Measurements from ENCODE around the gene PSMB3. TPM values are rescaled to one million over a fixed set of nuclear protein-coding genes. Genes with fewer than 3 reads are reported as not detected.

PSMB3 gene
- total and polyA plus RNA-seq, 2 donors from 2014 or later, result 156 to 347 TPM

DNA sequence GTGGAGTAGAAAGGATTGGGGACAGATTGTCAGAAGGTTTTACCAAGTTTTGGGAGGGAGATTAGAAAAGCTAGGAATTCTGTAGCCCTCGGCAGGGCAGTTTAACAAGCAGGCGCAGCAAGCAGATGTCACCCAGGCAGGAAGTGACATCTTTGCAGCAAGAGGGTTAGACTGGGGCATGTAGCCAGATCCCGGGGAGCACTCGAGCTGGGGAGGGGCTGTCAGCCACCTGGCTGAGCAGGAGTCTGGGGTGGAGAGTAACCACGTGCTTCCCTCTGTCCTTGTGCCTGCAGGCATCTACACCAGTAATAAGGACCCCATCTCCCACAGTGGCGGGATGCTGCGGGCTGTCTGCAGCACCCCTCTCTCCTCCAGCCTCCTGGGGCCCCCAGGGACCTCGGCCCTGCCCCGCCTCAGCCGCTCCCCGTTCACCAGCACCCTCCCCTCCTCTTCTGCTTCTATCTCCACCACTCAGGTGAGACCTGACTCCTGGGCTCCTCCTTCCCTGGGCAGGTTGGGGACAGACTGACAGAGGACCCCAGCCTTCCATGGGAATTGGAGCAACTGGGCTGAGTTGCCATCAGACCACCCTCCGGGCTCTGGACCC, 35.3 kb upstream of the PSMB3 start:
- peak in 1 of 5 donors; percentile 42 for DNase-seq
- FAIRE-seq, result no peak
- H3K9ac ChIP-seq (ENCODE audit: low read length in 3 of 3), result no peak overlapping the region
- no peak overlapping the region for H3K4me3 ChIP-seq (ENCODE audit: low read length in 3 of 3)
- no peak overlapping the region for H3K27ac ChIP-seq (ENCODE audit: low read depth in 2 of 2, low read length in 2 of 2)
- no peaks in the 10 kb centered on the region for H3K4me1 ChIP-seq (ENCODE audit: control insufficient read depth in 2 of 3, insufficient read depth in 2 of 3, low read depth in 1 of 3, low read length in 3 of 3)
- intact Hi-C loops (cut with DNase I), result no loop called here
- TF ChIP-seq, protein P1, sequence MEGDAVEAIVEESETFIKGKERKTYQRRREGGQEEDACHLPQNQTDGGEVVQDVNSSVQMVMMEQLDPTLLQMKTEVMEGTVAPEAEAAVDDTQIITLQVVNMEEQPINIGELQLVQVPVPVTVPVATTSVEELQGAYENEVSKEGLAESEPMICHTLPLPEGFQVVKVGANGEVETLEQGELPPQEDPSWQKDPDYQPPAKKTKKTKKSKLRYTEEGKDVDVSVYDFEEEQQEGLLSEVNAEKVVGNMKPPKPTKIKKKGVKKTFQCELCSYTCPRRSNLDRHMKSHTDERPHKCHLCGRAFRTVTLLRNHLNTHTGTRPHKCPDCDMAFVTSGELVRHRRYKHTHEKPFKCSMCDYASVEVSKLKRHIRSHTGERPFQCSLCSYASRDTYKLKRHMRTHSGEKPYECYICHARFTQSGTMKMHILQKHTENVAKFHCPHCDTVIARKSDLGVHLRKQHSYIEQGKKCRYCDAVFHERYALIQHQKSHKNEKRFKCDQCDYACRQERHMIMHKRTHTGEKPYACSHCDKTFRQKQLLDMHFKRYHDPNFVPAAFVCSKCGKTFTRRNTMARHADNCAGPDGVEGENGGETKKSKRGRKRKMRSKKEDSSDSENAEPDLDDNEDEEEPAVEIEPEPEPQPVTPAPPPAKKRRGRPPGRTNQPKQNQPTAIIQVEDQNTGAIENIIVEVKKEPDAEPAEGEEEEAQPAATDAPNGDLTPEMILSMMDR (IDR thresholded peaks at IDR 0.05; ENCODE audit: borderline replicate concordance, extremely low read depth, insufficient read depth), result no peak
- H3K36me3 ChIP-seq (ENCODE audit: control insufficient read depth in 2 of 3, insufficient read depth in 3 of 3, low read length in 3 of 3), result peaks cover 3 to 52% (median 26%) of the 10 kb centered on the region in 3 donors
- H3K27me3 ChIP-seq (ENCODE audit: control insufficient read depth, insufficient read depth, low read length), result no peaks in the 10 kb centered on the region
- H3K9me3 ChIP-seq (ENCODE audit: control insufficient read depth in 2 of 3, insufficient read depth in 1 of 3, low read length in 3 of 3), result no peaks in the 10 kb centered on the region

GRCh38 chr17:38719289-38719942, 33.1 kb upstream of the PSMB3 start:
- Histone ChIP-seq H3K4me3 (ENCODE audit: low read length in 3 of 3) (no peak overlapping the region), H3K4me1 (ENCODE audit: control insufficient read depth in 2 of 3, insufficient read depth in 2 of 3, low read depth in 1 of 3, low read length in 3 of 3) (no peaks in the 10 kb centered on the region), H3K36me3 (ENCODE audit: control insufficient read depth in 2 of 3, insufficient read depth in 3 of 3, low read length in 3 of 3) (peaks cover 3 to 42% (median 17%) of the 10 kb centered on the region in 3 donors), H3K27me3 (ENCODE audit: control insufficient read depth, insufficient read depth, low read length) (no peaks in the 10 kb centered on the region), H3K9ac (ENCODE audit: low read length in 3 of 3) (no peak overlapping the region), H3K9me3 (ENCODE audit: control insufficient read depth in 2 of 3, insufficient read depth in 1 of 3, low read length in 3 of 3) (no peaks in the 10 kb centered on the region), H3K27ac (ENCODE audit: low read depth in 2 of 2, low read length in 2 of 2) (no peak overlapping the region)
- no peak for FAIRE-seq
- intact Hi-C loops (cut with DNase I), result no loop called here
- peak in 1 of 5 donors; percentile 62 for DNase-seq
- TF ChIP-seq, protein P1 (IDR thresholded peaks at IDR 0.05; ENCODE audit: borderline replicate concordance, extremely low read depth, insufficient read depth), result no peak

GRCh38 chr17:38719943-38720641, 32.4 kb upstream of the PSMB3 start:
- Histone ChIP-seq H3K4me1 (ENCODE audit: control insufficient read depth in 2 of 3, insufficient read depth in 2 of 3, low read depth in 1 of 3, low read length in 3 of 3) (no peaks in the 10 kb centered on the region), H3K9ac (ENCODE audit: low read length in 3 of 3) (no peak overlapping the region), H3K4me3 (ENCODE audit: low read length in 3 of 3) (no peak overlapping the region), H3K27ac (ENCODE audit: low read depth in 2 of 2, low read length in 2 of 2) (no peak overlapping the region), H3K9me3 (ENCODE audit: control insufficient read depth in 2 of 3, insufficient read depth in 1 of 3, low read length in 3 of 3) (no peaks in the 10 kb centered on the region), H3K27me3 (ENCODE audit: control insufficient read depth, insufficient read depth, low read length) (no peaks in the 10 kb centered on the region), H3K36me3 (ENCODE audit: control insufficient read depth in 2 of 3, insufficient read depth in 3 of 3, low read length in 3 of 3) (peaks cover 3 to 42% (median 17%) of the 10 kb centered on the region in 3 donors)
- FAIRE-seq (no peak), DNase-seq (peak in 2 of 5 donors; percentile 52 to 82)
- TF ChIP-seq, protein P1 (IDR thresholded peaks at IDR 0.05; ENCODE audit: borderline replicate concordance, extremely low read depth, insufficient read depth), result no peak
- intact Hi-C loops (cut with DNase I), result no loop called here
